ENCODE results near the gene LRMDA.
"Not testable (repeated sequence)": the region's sequence is repeated elsewhere in the genome, so short reads cannot be mapped to it uniquely, and the experiment has no call there.

LRMDA gene

GRCh38 chr10:76526833-76527232 lies 1095.4 kb downstream of the LRMDA start:
- not testable (repeated sequence) for H3K4me3 ChIP-seq (ENCODE audit: low read depth, low read length); H3K27ac ChIP-seq (ENCODE audit: low read depth, low read length)

GRCh38 chr10:76540331-76540730 lies 1108.9 kb downstream of the LRMDA start:
- H3K4me3 ChIP-seq (ENCODE audit: low read depth, low read length), result no peak overlapping the region
- H3K27me3 ChIP-seq (ENCODE audit: control insufficient read depth, insufficient read depth, low read length), result no peaks in the 10 kb centered on the region
- no peaks in the 10 kb centered on the region for H3K4me1 ChIP-seq (ENCODE audit: control insufficient read depth, insufficient read depth, low read length)
- no peaks in the 10 kb centered on the region for H3K36me3 ChIP-seq (ENCODE audit: control insufficient read depth, insufficient read depth, low read length)
- H3K9me3 ChIP-seq (ENCODE audit: control insufficient read depth, insufficient read depth, low read length), result no peaks in the 10 kb centered on the region
- H3K27ac ChIP-seq (ENCODE audit: low read depth, low read length), result no peak overlapping the region
- no peak overlapping the region for H3K9ac ChIP-seq (ENCODE audit: low read depth, low read length)

More at GRCh38 chr10:76526833-76527232, 1095.4 kb downstream of the LRMDA start:
- not testable (repeated sequence) for H3K9ac ChIP-seq (ENCODE audit: low read depth, low read length); H3K9me3 ChIP-seq (ENCODE audit: control insufficient read depth, insufficient read depth, low read length); H3K27me3 ChIP-seq (ENCODE audit: control insufficient read depth, insufficient read depth, low read length); H3K4me1 ChIP-seq (ENCODE audit: control insufficient read depth, insufficient read depth, low read length); H3K36me3 ChIP-seq (ENCODE audit: control insufficient read depth, insufficient read depth, low read length)

GRCh38 chr10:76540786-76541185 lies 1109.4 kb downstream of the LRMDA start:
- Histone ChIP-seq H3K9ac (ENCODE audit: low read depth, low read length) (no peak overlapping the region), H3K27me3 (ENCODE audit: control insufficient read depth, insufficient read depth, low read length) (no peaks in the 10 kb centered on the region), H3K4me3 (ENCODE audit: low read depth, low read length) (no peak overlapping the region), H3K27ac (ENCODE audit: low read depth, low read length) (no peak overlapping the region), H3K9me3 (ENCODE audit: control insufficient read depth, insufficient read depth, low read length) (no peaks in the 10 kb centered on the region), H3K36me3 (ENCODE audit: control insufficient read depth, insufficient read depth, low read length) (no peaks in the 10 kb centered on the region), H3K4me1 (ENCODE audit: control insufficient read depth, insufficient read depth, low read length) (no peaks in the 10 kb centered on the region)

- H3K4me1 ChIP-seq (ENCODE audit: control insufficient read depth, insufficient read depth, low read length), result no peaks in the 10 kb centered on the region
- no peak overlapping the region for H3K9ac ChIP-seq (ENCODE audit: low read depth, low read length)
- no peaks in the 10 kb centered on the region for H3K9me3 ChIP-seq (ENCODE audit: control insufficient read depth, insufficient read depth, low read length)
- H3K27ac ChIP-seq (ENCODE audit: low read depth, low read length), result no peak overlapping the region
- H3K36me3 ChIP-seq (ENCODE audit: control insufficient read depth, insufficient read depth, low read length), result no peaks in the 10 kb centered on the region
- no peaks in the 10 kb centered on the region for H3K27me3 ChIP-seq (ENCODE audit: control insufficient read depth, insufficient read depth, low read length)
- H3K4me3 ChIP-seq (ENCODE audit: low read depth, low read length), result no peak overlapping the region
These were observed 1110.4 kb downstream of the LRMDA start for GRCh38 chr10:76541852-76542251.

- H3K9ac ChIP-seq (ENCODE audit: low read depth, low read length), result no peak overlapping the region
- H3K27me3 ChIP-seq (ENCODE audit: control insufficient read depth, insufficient read depth, low read length), result no peaks in the 10 kb centered on the region
- H3K36me3 ChIP-seq (ENCODE audit: control insufficient read depth, insufficient read depth, low read length), result no peaks in the 10 kb centered on the region
- no peak overlapping the region for H3K4me3 ChIP-seq (ENCODE audit: low read depth, low read length)
- no peaks in the 10 kb centered on the region for H3K4me1 ChIP-seq (ENCODE audit: control insufficient read depth, insufficient read depth, low read length)
- H3K27ac ChIP-seq (ENCODE audit: low read depth, low read length), result no peak overlapping the region
- H3K9me3 ChIP-seq (ENCODE audit: control insufficient read depth, insufficient read depth, low read length), result no peaks in the 10 kb centered on the region
These were observed 1111.0 kb downstream of the LRMDA start for GRCh38 chr10:76542307-76542930.

- Histone ChIP-seq H3K27ac (ENCODE audit: low read depth, low read length) (no peak overlapping the region), H3K36me3 (ENCODE audit: control insufficient read depth, insufficient read depth, low read length) (no peaks in the 10 kb centered on the region), H3K4me3 (ENCODE audit: low read depth, low read length) (no peak overlapping the region), H3K27me3 (ENCODE audit: control insufficient read depth, insufficient read depth, low read length) (no peaks in the 10 kb centered on the region), H3K9me3 (ENCODE audit: control insufficient read depth, insufficient read depth, low read length) (no peaks in the 10 kb centered on the region), H3K4me1 (ENCODE audit: control insufficient read depth, insufficient read depth, low read length) (no peaks in the 10 kb centered on the region), H3K9ac (ENCODE audit: low read depth, low read length) (no peak overlapping the region)
These were observed 1112.2 kb downstream of the LRMDA start for GRCh38 chr10:76543655-76544054.

GRCh38 chr10:76544789-76545188 lies 1113.4 kb downstream of the LRMDA start:
- H3K4me3 ChIP-seq (ENCODE audit: low read depth, low read length), result no peak overlapping the region
- H3K9me3 ChIP-seq (ENCODE audit: control insufficient read depth, insufficient read depth, low read length), result no peaks in the 10 kb centered on the region
- no peaks in the 10 kb centered on the region for H3K27me3 ChIP-seq (ENCODE audit: control insufficient read depth, insufficient read depth, low read length)
- H3K9ac ChIP-seq (ENCODE audit: low read depth, low read length), result no peak overlapping the region
- no peak overlapping the region for H3K27ac ChIP-seq (ENCODE audit: low read depth, low read length)
- H3K4me1 ChIP-seq (ENCODE audit: control insufficient read depth, insufficient read depth, low read length), result no peaks in the 10 kb centered on the region
- no peaks in the 10 kb centered on the region for H3K36me3 ChIP-seq (ENCODE audit: control insufficient read depth, insufficient read depth, low read length)

- no peak overlapping the region for H3K4me3 ChIP-seq (ENCODE audit: low read depth, low read length)
- no peaks in the 10 kb centered on the region for H3K36me3 ChIP-seq (ENCODE audit: control insufficient read depth, insufficient read depth, low read length)
- no peaks in the 10 kb centered on the region for H3K27me3 ChIP-seq (ENCODE audit: control insufficient read depth, insufficient read depth, low read length)
- no peak overlapping the region for H3K9ac ChIP-seq (ENCODE audit: low read depth, low read length)
- no peaks in the 10 kb centered on the region for H3K4me1 ChIP-seq (ENCODE audit: control insufficient read depth, insufficient read depth, low read length)
- no peaks in the 10 kb centered on the region for H3K9me3 ChIP-seq (ENCODE audit: control insufficient read depth, insufficient read depth, low read length)
- H3K27ac ChIP-seq (ENCODE audit: low read depth, low read length), result no peak overlapping the region
These were observed 1115.0 kb downstream of the LRMDA start for GRCh38 chr10:76546411-76546810.

GRCh38 chr10:76547352-76547972 lies 1116.0 kb downstream of the LRMDA start:
- H3K9me3 ChIP-seq (ENCODE audit: control insufficient read depth, insufficient read depth, low read length), result no peaks in the 10 kb centered on the region
- H3K27ac ChIP-seq (ENCODE audit: low read depth, low read length), result no peak overlapping the region
- no peaks in the 10 kb centered on the region for H3K36me3 ChIP-seq (ENCODE audit: control insufficient read depth, insufficient read depth, low read length)
- no peak overlapping the region for H3K9ac ChIP-seq (ENCODE audit: low read depth, low read length)
- H3K4me3 ChIP-seq (ENCODE audit: low read depth, low read length), result no peak overlapping the region
- H3K4me1 ChIP-seq (ENCODE audit: control insufficient read depth, insufficient read depth, low read length), result no peaks in the 10 kb centered on the region
- no peaks in the 10 kb centered on the region for H3K27me3 ChIP-seq (ENCODE audit: control insufficient read depth, insufficient read depth, low read length)

- H3K9ac ChIP-seq (ENCODE audit: low read depth, low read length), result no peak overlapping the region
- no peaks in the 10 kb centered on the region for H3K9me3 ChIP-seq (ENCODE audit: control insufficient read depth, insufficient read depth, low read length)
- H3K27me3 ChIP-seq (ENCODE audit: control insufficient read depth, insufficient read depth, low read length), result no peaks in the 10 kb centered on the region
- no peak overlapping the region for H3K27ac ChIP-seq (ENCODE audit: low read depth, low read length)
- H3K4me3 ChIP-seq (ENCODE audit: low read depth, low read length), result no peak overlapping the region
- H3K4me1 ChIP-seq (ENCODE audit: control insufficient read depth, insufficient read depth, low read length), result no peaks in the 10 kb centered on the region
- no peaks in the 10 kb centered on the region for H3K36me3 ChIP-seq (ENCODE audit: control insufficient read depth, insufficient read depth, low read length)
These were observed 1117.3 kb downstream of the LRMDA start for GRCh38 chr10:76548716-76549115.

GRCh38 chr10:76549171-76549570 lies 1117.7 kb downstream of the LRMDA start:
- Histone ChIP-seq H3K27ac (ENCODE audit: low read depth, low read length) (no peak overlapping the region), H3K4me1 (ENCODE audit: control insufficient read depth, insufficient read depth, low read length) (no peaks in the 10 kb centered on the region), H3K9ac (ENCODE audit: low read depth, low read length) (no peak overlapping the region), H3K27me3 (ENCODE audit: control insufficient read depth, insufficient read depth, low read length) (no peaks in the 10 kb centered on the region), H3K4me3 (ENCODE audit: low read depth, low read length) (no peak overlapping the region), H3K9me3 (ENCODE audit: control insufficient read depth, insufficient read depth, low read length) (no peaks in the 10 kb centered on the region), H3K36me3 (ENCODE audit: control insufficient read depth, insufficient read depth, low read length) (no peaks in the 10 kb centered on the region)

Data from HUES48 (cell line).